Measurements from ENCODE around the gene SHC4.
"Not testable (repeated sequence)": the region's sequence is repeated elsewhere in the genome, so short reads cannot be mapped to it uniquely, and the experiment has no call there.

SHC4 gene

DNA sequence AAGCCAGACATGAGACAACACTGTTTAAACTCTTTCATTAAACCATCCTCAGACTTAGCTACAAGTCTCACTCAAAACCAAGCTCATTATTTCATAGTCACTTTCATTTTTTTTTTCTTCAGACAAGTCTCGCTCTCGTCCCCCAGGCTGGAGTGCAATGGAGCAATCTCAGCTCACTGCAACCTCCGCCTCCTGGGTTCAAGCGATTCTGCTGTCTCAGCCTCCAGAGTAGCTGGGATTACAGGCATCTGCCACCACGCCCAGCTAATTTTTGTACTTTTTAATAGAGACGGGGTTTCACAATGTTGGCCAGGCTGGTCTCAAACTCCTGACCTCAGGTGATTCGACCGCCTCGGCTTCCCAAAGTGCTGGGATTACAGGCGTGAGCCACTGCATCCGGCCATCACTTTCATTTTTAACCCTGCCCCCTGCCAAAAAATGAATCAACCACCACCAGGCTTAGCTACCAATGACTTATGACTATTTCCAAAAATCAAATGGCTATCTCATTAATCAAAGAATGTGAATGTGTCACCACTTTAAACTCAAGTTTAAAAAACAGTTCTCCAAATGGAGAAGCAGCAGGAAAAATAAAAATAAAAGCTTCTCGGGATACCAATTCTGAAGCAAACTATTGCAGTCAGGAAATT, 173.1 kb downstream of the SHC4 start:
- not testable (repeated sequence) for DNase-seq

DNA sequence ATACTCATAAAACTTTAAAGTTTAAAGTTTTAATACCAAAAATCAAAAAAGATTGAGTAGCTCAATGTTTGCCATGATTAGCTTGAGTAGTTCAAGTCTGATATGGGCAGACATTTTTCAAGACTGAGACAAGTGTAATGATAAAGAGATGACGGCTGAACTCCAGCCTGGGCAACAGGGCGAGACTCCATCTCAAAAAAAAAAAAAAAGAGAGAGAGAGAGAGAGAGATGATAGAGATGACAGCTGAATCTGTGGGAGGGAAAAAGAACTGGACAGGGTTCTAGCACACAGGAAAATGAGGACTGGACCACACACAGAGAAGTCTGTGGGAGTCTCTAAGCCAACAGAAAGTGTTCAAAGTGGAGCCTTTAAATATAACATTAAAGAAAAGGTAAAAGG, 178.0 kb downstream of the SHC4 start:
- DNase-seq: no peak

DNA sequence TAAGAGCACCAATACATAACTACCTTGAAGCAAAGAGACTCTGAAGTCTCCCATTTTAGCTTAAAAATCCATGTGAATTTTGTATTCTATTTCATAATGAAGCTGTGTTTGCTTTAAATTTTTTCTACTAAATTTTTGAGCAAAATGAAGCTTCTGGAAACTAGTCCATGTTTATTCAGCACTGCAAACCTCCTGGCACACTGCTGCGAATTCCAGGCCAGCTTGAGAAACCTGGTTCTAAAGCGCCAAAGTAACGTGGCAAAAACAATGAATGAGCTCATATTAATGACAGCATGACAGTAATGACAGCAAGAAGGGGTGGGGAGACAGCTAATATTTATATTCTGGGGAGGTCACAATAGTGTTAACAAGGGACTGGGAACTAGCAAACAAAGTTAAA, 178.5 kb downstream of the SHC4 start:
- DNase-seq: no peak

DNA sequence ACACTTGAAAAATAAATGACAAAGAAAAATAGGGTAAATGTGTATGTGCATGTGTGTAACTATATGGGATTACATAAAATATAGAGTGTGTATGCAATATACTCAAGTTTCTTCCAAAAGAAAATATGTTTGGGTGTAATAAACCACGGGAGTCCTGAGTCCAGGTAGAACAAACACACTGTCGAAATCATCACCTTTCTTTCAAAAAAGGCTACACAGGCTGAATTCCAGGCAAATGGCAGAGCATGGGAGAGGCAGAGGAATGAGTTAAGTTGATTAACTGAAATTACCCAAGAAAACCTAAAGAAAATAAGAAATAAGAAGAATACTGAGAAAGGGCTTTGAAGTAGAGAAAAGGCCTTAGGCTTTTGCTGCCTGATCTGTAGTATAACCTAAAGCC, 179.0 kb downstream of the SHC4 start:
- DNase-seq: no peak

DNA sequence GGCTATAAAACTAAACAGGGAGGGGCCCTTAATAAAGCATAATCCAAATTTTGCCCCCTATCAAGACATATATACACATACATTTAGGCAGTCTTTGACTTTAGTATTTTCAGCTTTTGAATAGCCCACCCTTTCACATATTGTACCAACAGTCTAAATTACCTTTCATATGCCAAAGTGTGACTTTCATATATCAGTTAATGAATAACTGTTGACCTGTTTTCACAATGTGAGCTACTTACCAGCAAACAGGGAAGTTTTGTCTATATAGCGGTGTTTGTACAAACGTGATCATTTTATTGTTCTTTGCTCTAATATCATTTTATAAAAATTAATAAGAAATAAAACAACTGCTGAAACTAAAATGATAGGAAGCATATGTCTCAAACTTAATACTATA, 180.8 kb downstream of the SHC4 start:
- no peak for DNase-seq

DNA sequence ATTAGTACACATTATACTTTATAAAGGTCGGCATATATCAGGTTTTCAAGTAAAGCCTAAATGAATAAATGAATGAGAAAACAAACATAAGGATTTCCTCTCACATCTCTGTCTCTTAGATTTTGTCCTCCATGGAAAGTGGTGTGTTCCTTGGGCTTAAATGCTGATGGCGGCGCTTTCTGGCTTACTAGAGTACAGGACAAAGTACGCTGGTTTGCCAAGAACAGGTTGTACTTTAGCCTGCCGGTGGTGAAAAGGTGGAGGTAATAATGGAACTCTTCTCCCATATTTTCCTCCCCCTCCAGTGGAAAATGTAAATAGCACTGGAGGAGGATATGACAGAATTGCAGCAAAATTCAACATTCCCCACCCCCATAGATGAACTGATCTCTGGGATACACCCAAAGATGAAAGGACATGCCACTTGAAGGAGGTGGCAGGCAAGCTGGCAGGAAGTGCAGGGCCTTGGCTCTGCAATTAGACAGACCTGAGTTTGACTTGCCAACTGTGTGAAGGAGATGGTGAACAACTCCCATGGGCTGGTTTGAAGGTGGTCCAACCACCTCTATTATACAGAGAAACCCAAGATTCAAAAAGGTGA, 182.1 kb downstream of the SHC4 start:
- no peak for DNase-seq

DNA sequence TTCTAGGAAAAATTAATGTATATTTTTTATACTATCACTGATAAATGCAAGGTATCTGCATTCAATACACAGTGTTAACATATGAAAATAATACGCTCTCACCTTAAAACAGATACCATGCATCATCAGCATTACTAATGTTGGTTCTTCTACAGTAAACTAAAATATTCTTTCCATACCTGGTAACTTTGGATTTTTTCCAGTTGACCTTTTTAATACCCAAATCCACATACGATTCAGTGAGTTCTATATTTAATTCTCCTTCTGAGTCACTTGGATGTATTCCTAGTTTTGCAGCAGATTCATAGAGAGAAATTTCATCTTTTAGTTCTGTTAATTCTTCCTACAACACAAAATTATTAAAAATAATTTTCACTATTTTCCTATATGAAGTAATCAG, 182.7 kb downstream of the SHC4 start:
- DNase-seq: no peak

DNA sequence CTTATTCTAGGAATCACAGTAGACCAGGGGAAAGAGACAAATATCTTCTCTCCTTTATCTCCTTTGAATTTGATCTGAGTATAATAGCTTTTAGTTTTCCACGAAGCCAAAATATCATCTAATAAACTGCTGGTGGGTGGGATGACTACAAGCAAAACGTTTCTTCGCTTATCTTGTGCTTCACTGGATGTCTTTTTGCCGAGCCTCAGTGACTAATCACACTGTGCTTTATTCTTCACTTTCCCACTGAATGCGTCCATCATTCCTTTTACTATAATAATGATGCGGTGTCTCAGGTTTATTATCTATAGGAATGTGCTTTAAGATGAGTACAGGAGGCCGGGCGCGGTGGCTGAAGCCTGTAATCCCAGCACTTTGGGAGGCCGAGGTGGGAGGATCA, 185.4 kb downstream of the SHC4 start:
- no peak for DNase-seq

DNA sequence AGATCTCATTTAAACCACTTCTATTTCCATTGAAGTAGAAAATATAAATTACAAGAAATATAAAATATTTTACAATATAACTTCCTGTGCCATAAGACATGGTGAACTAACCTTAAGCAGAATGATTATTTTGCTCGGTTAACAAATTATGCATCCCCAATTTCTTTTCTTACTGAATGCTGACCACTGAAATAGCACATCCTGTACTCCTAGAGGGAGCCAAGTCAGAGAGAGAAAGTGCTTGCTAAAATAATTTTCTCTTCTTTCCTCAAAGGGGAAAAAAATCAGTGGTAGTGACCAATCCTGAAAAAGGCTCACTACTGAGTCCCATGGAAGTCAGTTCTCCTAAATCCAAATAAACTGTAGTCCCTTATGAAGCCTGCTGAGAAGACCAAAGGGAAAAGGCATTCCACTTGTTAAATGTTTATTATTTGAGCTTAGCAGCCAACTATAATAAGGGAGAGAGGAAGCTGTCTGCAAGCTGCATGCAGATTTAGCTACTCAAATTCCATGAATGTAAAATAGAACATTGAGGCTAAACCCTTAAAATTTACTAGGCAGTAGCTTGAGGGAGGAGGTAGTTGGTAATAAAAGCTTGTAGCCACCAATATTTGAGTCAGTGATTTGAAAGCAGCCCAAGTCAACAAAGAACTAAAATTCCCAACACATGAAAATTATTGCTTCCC, 185.9 kb downstream of the SHC4 start:
- DNase-seq: no peak

DNA sequence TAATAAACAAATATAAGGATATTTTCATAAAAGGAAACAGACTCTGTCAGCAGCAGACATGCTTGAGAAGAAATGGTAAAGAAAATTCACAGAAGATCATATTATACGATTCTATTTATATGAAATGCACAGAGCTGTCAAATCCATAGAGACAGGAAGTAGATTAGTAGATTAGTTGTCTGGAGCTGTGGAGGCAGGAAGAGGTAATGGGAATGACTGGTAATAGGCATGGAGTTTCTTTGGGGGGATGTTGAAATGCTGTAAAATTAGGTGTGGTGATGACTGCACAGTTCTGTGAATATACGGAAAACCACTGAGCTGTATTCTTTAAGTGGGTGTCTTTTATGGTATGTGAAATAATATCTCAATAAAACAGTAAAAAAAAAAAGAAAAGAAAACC, 188.2 kb downstream of the SHC4 start:
- DNase-seq: no peak

DNA sequence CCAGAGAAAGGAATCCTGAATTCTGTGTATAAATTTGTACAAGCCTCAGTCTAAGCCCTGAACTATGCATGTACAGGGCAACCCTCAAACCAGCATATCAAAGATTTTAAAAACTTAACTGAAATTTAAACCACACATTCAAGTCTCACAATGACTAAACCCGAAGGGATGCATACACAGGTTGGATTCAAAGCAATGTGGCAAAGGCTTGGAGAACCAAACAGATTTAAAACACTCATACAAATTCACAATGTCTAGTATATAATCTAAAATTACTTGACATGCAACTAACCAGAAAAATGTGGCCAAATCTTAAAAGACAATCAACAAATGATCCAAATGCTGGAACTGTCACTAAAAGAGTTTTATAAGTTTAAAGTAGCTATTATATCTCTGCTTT, 189.2 kb downstream of the SHC4 start:
- DNase-seq: no peak

Data from activated gamma-delta T cell treated with Interleukin-2 at 50 U/mL for 16 hours (primary cell).